HG02884 (cell line): ENCODE results near the gene CDKN1A.
"Not testable (repeated sequence)": the region's sequence is repeated elsewhere in the genome, so short reads cannot be mapped to it uniquely, and the experiment has no call there.

Experiments
- ATAC-seq: cut with Tn5 transposase; IDR thresholded peaks from one replicate; pipeline ENCODE4 v1.9.1; 2021; ENCODE audit warnings: mild to moderate bottlenecking, moderate library complexity; ENCODE audit not compliant: unreplicated experiment

Gene CDKN1A

GRCh38 chr6:36678488-36679042 lies at the start of gene CDKN1A:
Gene CDKN1A, plus strand, starts transcription at chr6:36678714. Its CDS starts 5,388 bp downstream, at chr6:36684102.
- peak; percentile 53 for ATAC-seq

GRCh38 chr6:36629784-36630183 lies 48.7 kb upstream of the CDKN1A start:
- ATAC-seq: no peak

- no peak for ATAC-seq
Measured at GRCh38 chr6:36631326-36632011, 47.0 kb upstream of the CDKN1A start.

DNA sequence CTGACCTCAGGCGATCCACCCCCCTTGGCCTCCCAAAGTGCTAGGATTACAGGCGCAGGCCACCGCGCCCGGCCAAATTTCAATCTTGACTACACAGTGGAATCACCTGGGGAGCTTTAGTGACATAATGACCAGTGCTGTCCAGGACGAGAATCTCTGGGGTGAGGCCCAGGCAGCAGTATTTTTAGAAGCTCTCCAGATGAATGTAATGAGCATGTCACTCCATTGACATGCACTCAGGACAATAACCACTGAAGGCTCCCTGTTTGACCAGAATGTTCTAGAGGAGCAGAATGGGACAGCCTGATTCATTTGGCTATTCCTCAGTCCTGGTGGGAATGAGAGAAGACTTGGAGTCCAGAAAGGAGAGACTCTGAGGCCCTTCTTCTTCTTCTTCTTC lies 45.1 kb upstream of the CDKN1A start:
- no peak for ATAC-seq

DNA sequence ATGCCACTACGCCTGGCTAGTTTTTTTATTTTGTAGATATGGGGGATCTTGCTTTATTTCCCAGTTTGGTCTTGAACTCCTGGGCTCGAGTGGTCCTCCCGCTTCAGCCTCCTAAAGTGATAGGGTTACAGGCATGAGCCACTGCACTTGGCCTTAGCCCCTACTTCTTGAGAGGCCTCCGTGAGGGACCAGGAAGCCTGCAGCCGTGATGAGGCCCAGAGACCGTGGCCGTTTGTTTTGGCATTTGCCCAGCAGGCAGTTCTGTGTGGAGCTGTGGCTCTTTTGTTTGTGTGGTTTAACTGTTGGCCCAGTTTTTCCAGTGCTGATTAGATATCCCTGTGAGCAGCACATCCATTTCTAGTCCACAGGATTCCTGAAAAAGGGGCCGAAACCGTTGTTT lies 44.6 kb upstream of the CDKN1A start:
- no peak for ATAC-seq

DNA sequence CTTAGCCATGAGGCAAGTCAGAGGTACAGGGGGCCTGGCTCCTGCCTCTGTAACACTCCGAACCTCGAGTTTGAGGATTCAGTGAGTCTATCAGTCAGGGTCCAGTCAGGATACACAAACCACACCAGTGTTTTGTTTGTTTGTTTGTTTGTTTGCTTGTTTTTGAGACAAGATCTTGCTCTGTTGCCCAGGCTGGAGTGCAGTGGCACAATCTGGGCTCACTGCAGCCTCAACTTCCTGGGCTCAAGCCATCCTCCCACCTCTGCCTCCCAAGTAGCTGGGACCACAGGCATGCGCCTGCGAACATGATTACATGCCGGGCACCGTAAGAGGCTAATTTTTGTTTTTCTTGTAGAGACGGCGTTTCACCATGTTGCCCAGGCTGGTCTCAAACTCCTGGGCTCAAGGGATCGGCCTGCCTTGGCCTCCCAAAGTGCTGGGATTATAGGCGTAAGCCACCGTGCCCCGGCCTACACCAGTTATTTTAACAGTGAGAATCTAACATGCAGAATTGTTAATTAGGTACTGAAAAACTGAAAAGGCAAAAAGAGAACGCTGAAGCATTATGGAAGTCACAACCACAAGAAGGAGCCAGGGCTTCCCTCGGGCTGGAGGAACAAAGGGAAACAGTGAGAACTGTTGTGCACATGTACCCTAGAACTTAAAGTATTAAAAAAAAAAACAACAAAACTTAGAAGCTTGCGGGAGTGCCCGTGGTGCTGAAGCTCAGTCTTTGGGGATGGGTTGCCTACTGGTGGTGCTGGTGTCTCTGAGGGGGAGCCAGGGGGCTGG lies 44.0 kb upstream of the CDKN1A start:
- no peak for ATAC-seq

GRCh38 chr6:36636283-36636682 lies 42.2 kb upstream of the CDKN1A start:
- ATAC-seq: no peak

GRCh38 chr6:36636687-36637418 lies 41.7 kb upstream of the CDKN1A start:
- no peak for ATAC-seq

- no peak for ATAC-seq
Measured at GRCh38 chr6:36638579-36638978, 39.9 kb upstream of the CDKN1A start.

- ATAC-seq: no peak
Measured at GRCh38 chr6:36639171-36639808, 39.2 kb upstream of the CDKN1A start.

DNA sequence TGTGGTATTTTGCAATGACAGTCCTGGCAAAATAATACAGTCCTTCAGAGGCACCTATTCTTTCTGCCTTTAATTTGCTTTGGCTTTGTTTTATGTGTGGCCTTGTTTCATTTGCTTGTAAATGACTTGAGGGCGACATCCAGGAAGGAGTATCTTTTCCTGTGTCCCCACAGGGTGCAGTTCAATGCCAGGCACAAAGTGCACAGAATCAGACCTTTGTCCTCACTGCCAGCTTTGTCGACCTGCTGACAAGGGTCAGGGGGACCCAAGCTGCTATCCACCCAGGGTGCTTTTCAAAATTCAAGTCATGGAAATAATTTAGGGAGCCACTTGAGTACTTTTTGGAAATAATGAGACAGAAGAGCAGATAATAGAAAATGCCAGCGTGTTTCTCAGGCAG lies 37.0 kb upstream of the CDKN1A start:
- ATAC-seq: no peak

GRCh38 chr6:36642913-36643817 lies 35.3 kb upstream of the CDKN1A start:
- no peak for ATAC-seq

- ATAC-seq: no peak
Measured at GRCh38 chr6:36643977-36644376, 34.5 kb upstream of the CDKN1A start.

DNA sequence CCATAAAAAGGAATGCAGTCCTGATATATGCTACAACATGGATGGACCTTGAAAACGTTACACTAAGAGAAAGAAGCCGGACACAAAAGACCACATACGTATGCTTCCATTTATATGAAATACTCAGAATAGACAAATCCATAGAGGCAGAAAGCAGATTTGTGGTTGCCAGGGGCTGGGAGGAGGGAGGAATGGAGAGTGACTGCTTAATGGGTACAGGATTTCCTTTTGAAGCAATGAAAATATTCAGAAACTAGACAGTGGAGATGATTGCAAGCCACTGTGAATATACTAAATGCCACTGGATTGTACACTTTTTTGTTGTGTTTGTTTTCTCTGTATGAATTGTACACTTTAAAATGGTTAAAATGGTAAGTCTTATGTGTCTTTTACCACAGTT lies 29.4 kb upstream of the CDKN1A start:
- ATAC-seq: no peak

- ATAC-seq: no peak
Measured at GRCh38 chr6:36649701-36650484, 28.6 kb upstream of the CDKN1A start.

- ATAC-seq: no peak
Measured at GRCh38 chr6:36650848-36651478, 27.6 kb upstream of the CDKN1A start.

DNA sequence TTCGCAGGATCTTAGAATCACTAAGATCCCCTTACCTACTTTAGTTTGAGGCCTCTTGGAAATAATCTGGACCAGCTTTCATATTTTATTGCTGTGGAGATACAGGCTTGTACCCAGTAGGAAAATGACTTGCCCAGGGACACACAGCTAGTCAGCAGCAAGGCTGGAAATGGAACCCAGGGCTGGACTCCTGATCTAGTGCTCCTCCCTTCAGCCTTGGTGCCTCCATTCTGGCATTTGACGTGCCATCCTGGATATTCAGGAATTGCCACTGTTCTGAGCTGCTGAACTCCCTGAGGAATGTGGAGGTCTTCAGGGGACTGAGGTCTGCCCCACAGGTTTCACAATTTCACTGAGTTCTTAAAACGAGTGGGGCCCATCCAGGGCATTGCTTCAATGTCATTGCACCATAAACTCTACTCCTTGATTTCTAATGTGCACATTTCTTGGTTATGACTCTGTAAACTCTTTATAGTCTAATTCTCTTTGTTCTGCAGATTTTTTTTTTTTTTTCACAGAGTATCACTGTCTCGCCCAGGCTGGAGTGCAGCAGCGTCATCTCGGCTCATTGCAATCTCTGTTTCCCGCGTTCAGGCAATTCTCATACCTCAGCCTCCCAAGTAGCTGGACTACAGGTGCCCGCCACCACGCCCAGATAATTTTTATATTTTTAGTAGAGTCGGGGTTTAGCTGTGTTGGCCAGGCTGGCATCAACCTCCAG lies 26.7 kb upstream of the CDKN1A start:
- no peak for ATAC-seq

GRCh38 chr6:36654469-36654868 lies 24.0 kb upstream of the CDKN1A start:
- not testable (repeated sequence) for ATAC-seq
